ENCODE measurements around the gene KRTAP19-3. TPM values are rescaled to one million over a fixed set of nuclear protein-coding genes. Genes with fewer than 3 reads are reported as not detected.

The KRTAP19-3 gene
- total RNA-seq, 1 donor from 2014 or later: not detected

- TF ChIP-seq CTCF (conservative IDR thresholded peaks at IDR 0.05; ENCODE audit: low read depth, low read length): no peak
- no peak overlapping the region for H3K4me3 ChIP-seq (ENCODE audit: low read depth, low read length)
- DNase-seq (ENCODE audit: low read depth): no peak
Observed at GRCh38 chr21:30448514-30448913, 43.3 kb downstream of the KRTAP19-3 start.

- TF ChIP-seq CTCF (conservative IDR thresholded peaks at IDR 0.05; ENCODE audit: low read depth, low read length): no peak
- no peak overlapping the region for H3K4me3 ChIP-seq (ENCODE audit: low read depth, low read length)
- DNase-seq (ENCODE audit: low read depth): no peak
Observed at GRCh38 chr21:30447056-30447455, 44.8 kb downstream of the KRTAP19-3 start.

GRCh38 chr21:30444204-30444603, 47.6 kb downstream of the KRTAP19-3 start:
- TF ChIP-seq CTCF (conservative IDR thresholded peaks at IDR 0.05; ENCODE audit: low read depth, low read length): no peak
- no peak overlapping the region for H3K4me3 ChIP-seq (ENCODE audit: low read depth, low read length)
- DNase-seq (ENCODE audit: low read depth): no peak

- no peak for DNase-seq (ENCODE audit: low read depth)
- H3K4me3 ChIP-seq (ENCODE audit: low read depth, low read length): no peak overlapping the region
- no peak for TF ChIP-seq CTCF (conservative IDR thresholded peaks at IDR 0.05; ENCODE audit: low read depth, low read length)
Observed at GRCh38 chr21:30443226-30443625, 48.6 kb downstream of the KRTAP19-3 start.

Other genes with a start within 250 kb of the KRTAP19-3 start
- gene KRTAP24-1, start 209.1 kb downstream of the KRTAP19-3 start, total RNA-seq: not detected in 2 replicates
- gene KRTAP25-1, start 202.5 kb downstream of the KRTAP19-3 start, total RNA-seq: not detected in 2 replicates
- gene KRTAP26-1, start 171.7 kb downstream of the KRTAP19-3 start, total RNA-seq: not detected in 2 replicates
- not detected in 2 replicates for gene KRTAP27-1, start 154.3 kb downstream of the KRTAP19-3 start, total RNA-seq
- gene KRTAP23-1, start 143.4 kb downstream of the KRTAP19-3 start, total RNA-seq: not detected in 2 replicates
- not detected in 2 replicates for gene KRTAP13-2, start 119.7 kb downstream of the KRTAP19-3 start, total RNA-seq
- gene KRTAP13-1, start 96.0 kb downstream of the KRTAP19-3 start, total RNA-seq: not detected in 2 replicates
- gene KRTAP13-3, start 66.1 kb downstream of the KRTAP19-3 start, total RNA-seq: not detected in 2 replicates
- not detected in 2 replicates for gene KRTAP13-4, start 61.8 kb downstream of the KRTAP19-3 start, total RNA-seq
- gene KRTAP15-1, start 51.7 kb downstream of the KRTAP19-3 start, total RNA-seq: not detected in 2 replicates
- not detected in 2 replicates for gene KRTAP19-1, start 11.6 kb downstream of the KRTAP19-3 start, total RNA-seq
- gene KRTAP19-2, start 4.6 kb downstream of the KRTAP19-3 start, total RNA-seq: not detected in 2 replicates
- not detected in 2 replicates for gene KRTAP19-4, start 5.2 kb upstream of the KRTAP19-3 start, total RNA-seq
- gene KRTAP19-5, start 10.1 kb upstream of the KRTAP19-3 start, total RNA-seq: not detected in 2 replicates
- gene KRTAP19-6, start 49.9 kb upstream of the KRTAP19-3 start, total RNA-seq: not detected in 2 replicates
- gene KRTAP19-7, start 69.3 kb upstream of the KRTAP19-3 start, total RNA-seq: not detected in 2 replicates
- gene KRTAP22-2, start 98.4 kb upstream of the KRTAP19-3 start, total RNA-seq: not detected in 2 replicates
- not detected in 2 replicates for gene KRTAP6-3, start 100.4 kb upstream of the KRTAP19-3 start, total RNA-seq
- not detected in 2 replicates for gene KRTAP6-2, start 106.9 kb upstream of the KRTAP19-3 start, total RNA-seq
- gene KRTAP22-1, start 109.1 kb upstream of the KRTAP19-3 start, total RNA-seq: not detected in 2 replicates
- gene KRTAP6-1, start 121.9 kb upstream of the KRTAP19-3 start, total RNA-seq: not detected in 2 replicates
- not detected in 2 replicates for gene KRTAP20-1, start 124.4 kb upstream of the KRTAP19-3 start, total RNA-seq
- not detected in 2 replicates for gene KRTAP20-4, start 128.6 kb upstream of the KRTAP19-3 start, total RNA-seq
- gene KRTAP20-2, start 143.2 kb upstream of the KRTAP19-3 start, total RNA-seq: not detected in 2 replicates
- not detected in 2 replicates for gene KRTAP20-3, start 150.9 kb upstream of the KRTAP19-3 start, total RNA-seq
- gene KRTAP21-3, start 226.8 kb upstream of the KRTAP19-3 start, total RNA-seq: not detected in 2 replicates

Measured in epithelial cell of proximal tubule (primary cell).